Pancreas (tissue), 10 donors: ENCODE measurements around the gene GRID1. TPM values are rescaled to one million over a fixed set of nuclear protein-coding genes. Genes with fewer than 3 reads are reported as not detected.
A peak's percentile ranks its signal among the peaks of the same experiment; 100 is the strongest.

Experiments used
- ATAC-seq, 4 donors: fragments of 200-7000 bp; cut with Tn5 transposase; one replicate each; pipeline versions ENCODE4 v1.8.0 to v1.9.1; 2020; ENCODE audit warnings: mild to moderate bottlenecking in 4 of 4, moderate library complexity in 4 of 4
- DNase-seq, 6 donors: peaks; one replicate each; pipeline ENCODE4 v3.0.0-alpha.2; 2020
- FAIRE-seq: peaks from 2 replicates; lab custom pipeline; 2012; peaks lifted over from hg19 to GRCh38; lab: Jason Lieb, UNC
- H3K27ac ChIP-seq, 4 donors: fragments of 200-600 bp; sonication (generic); 1 replicate in 3 of 4; 2 replicates in 1 of 4; pipeline versions ENCODE4 v1.5.0 to v1.8.0; 2020
- H3K27me3 ChIP-seq, 4 donors: fragments of 200-600 bp; one replicate each; pipeline ENCODE4 v1.8.0; 2021
- H3K36me3 ChIP-seq, 3 donors: fragments of 200-600 bp; sonication (generic) in 1 of 3; one replicate each; pipeline versions ENCODE4 v1.5.0 to v1.8.0; 2020 to 2021
- H3K4me1 ChIP-seq, 3 donors: fragments of 200-600 bp; one replicate each; pipeline ENCODE4 v1.8.0; 2021
- H3K4me3 ChIP-seq, 4 donors: fragments of 200-600 bp; sonication (generic) in 2 of 4; one replicate each; pipeline versions ENCODE4 v1.5.0 to v1.8.0; 2020 to 2021
- H3K9me3 ChIP-seq, 4 donors: fragments of 200-600 bp; one replicate each; pipeline ENCODE4 v1.8.0; 2021
- CTCF ChIP-seq, 4 donors: fragments of 200-600 bp; sonication (generic) in 3 of 4; IDR thresholded peaks; one replicate each; pipeline versions ENCODE4 v1.5.0 to v1.8.0; 2021; ENCODE audit warnings: antibody characterized with exemption in 4 of 4
- WGBS, 2 donors: extraction: QIAGEN DNeasy Blood & Tissue Kit; methylation state at CpG; one replicate each; pipeline ENCODE4 v1.1.7; 2013; 5-methylcytosine and 5-hydroxymethylcytosine counted together
- intact Hi-C, 3 donors: fragments of 100-400 bp; cut with DNase I; formaldehyde crosslinking; loops; one replicate each; pipeline versions ENCODE4 v1.11.1 to v1.14.2; 2022
- polyA plus RNA-seq, 2 donors: library from polyadenylated mRNA; stranded (reverse); fragments of 200-250 nt; gene quantifications; one replicate each; pipeline ENCODE4 v1.2.3, GENCODE V29; 2013
- total RNA-seq, 6 donors: library from RNA; stranded (reverse); fragmentation: NEBNext Ultra II Directional in 4 of 6; extraction: Animal tissue kit (Norgen Biotek cat#: 25700) in 4 of 6; gene quantifications; one replicate each; pipeline versions ENCODE4 v1.2.1 to v1.2.4, GENCODE V29; 2021 to 2023
- donor health status: healthy with polysubstance abuse.
- donor health status: DM: no; HTN: no; CAD: no; lungs with moderate emphysema.
- donor health status: DM: no; HTN: no; CAD: no.
- donor health status: control.
- donor health status: control.
- donor health status: Bipolar disorder and iron deficiency.
- donor health status: DM: yes; HTN: yes; CAD: no.
- donor health status: DM: no; HTN: no; CAD: no.
- donor health status: DM: no; HTN: no; CAD: no.
- donor health status: DM: yes; HTN: yes; CAD: no.

Gene GRID1
- total and polyA plus RNA-seq, 8 donors = 0.05 to 1.5 (median 0.91) TPM

- ATAC-seq (no peak), FAIRE-seq (no peak), DNase-seq (peak in 1 of 6 donors; percentile 19)
- TF ChIP-seq CTCF (IDR thresholded peaks at IDR 0.05) = no peak
- H3K4me1 ChIP-seq = no peaks in the 10 kb centered on the region
- WGBS, 2 donors = 71 to 79% methylated on average over 4 of the region's 4 CpGs
- no peaks in the 10 kb centered on the region for H3K27me3 ChIP-seq
- H3K4me3 ChIP-seq = no peak overlapping the region
- no peak overlapping the region for H3K27ac ChIP-seq
- H3K36me3 ChIP-seq = no peaks in the 10 kb centered on the region
- no peaks in the 10 kb centered on the region for H3K9me3 ChIP-seq
- intact Hi-C loops = no loop called here
Measured at GRCh38 chr10:86136934-86137333, 229.7 kb downstream of the GRID1 start.

GRCh38 chr10:86135191-86135590 lies 231.4 kb downstream of the GRID1 start:
- FAIRE-seq (no peak), ATAC-seq (no peak), DNase-seq (no peak)
- no peak for TF ChIP-seq CTCF (IDR thresholded peaks at IDR 0.05)
- no peaks in the 10 kb centered on the region for H3K9me3 ChIP-seq
- H3K36me3 ChIP-seq = no peaks in the 10 kb centered on the region
- H3K27ac ChIP-seq = no peak overlapping the region
- H3K4me1 ChIP-seq = no peaks in the 10 kb centered on the region
- 88 to 92% methylated on average over 2 of the region's 2 CpGs for WGBS, 2 donors
- intact Hi-C loops = no loop called here
- H3K4me3 ChIP-seq = no peak overlapping the region
- H3K27me3 ChIP-seq = no peaks in the 10 kb centered on the region

- DNase-seq (no peak), FAIRE-seq (no peak), ATAC-seq (no peak)
- TF ChIP-seq CTCF (IDR thresholded peaks at IDR 0.05) = no peak
- 86 to 90% methylated on average over 18 of the region's 18 CpGs for WGBS, 2 donors
- Histone ChIP-seq H3K27ac (no peak overlapping the region), H3K27me3 (no peaks in the 10 kb centered on the region), H3K36me3 (no peaks in the 10 kb centered on the region), H3K4me3 (no peak overlapping the region), H3K4me1 (no peaks in the 10 kb centered on the region), H3K9me3 (no peaks in the 10 kb centered on the region)
- intact Hi-C loops = no loop called here
Measured at GRCh38 chr10:86130737-86131475, 235.7 kb downstream of the GRID1 start.

- no peak for TF ChIP-seq CTCF (IDR thresholded peaks at IDR 0.05)
- Histone ChIP-seq H3K36me3 (no peaks in the 10 kb centered on the region), H3K9me3 (no peaks in the 10 kb centered on the region), H3K4me1 (no peaks in the 10 kb centered on the region), H3K27ac (no peak overlapping the region), H3K4me3 (no peak overlapping the region), H3K27me3 (no peaks in the 10 kb centered on the region)
- ATAC-seq (no peak), FAIRE-seq (no peak), DNase-seq (no peak)
- intact Hi-C loops = no loop called here
Measured at GRCh38 chr10:86130041-86130440, 236.6 kb downstream of the GRID1 start.

- H3K27ac ChIP-seq = no peak overlapping the region
- no peaks in the 10 kb centered on the region for H3K27me3 ChIP-seq
- no peaks in the 10 kb centered on the region for H3K4me1 ChIP-seq
- no peak for DNase-seq
- H3K4me3 ChIP-seq = no peak overlapping the region
- ATAC-seq = no peak
- no peak for TF ChIP-seq CTCF (IDR thresholded peaks at IDR 0.05)
- H3K36me3 ChIP-seq = no peaks in the 10 kb centered on the region
- no peak for FAIRE-seq
- intact Hi-C loops = no loop called here
- no peaks in the 10 kb centered on the region for H3K9me3 ChIP-seq
- WGBS, 2 donors = 54 to 74% methylated on average over 5 of the region's 5 CpGs
Measured at GRCh38 chr10:86128360-86128759, 238.2 kb downstream of the GRID1 start.
